H1 (cell line): Measurements from ENCODE around the gene NR5A1. TPM values are rescaled to one million over a fixed set of nuclear protein-coding genes. Genes with fewer than 3 reads are reported as not detected.

ENCODE experiments used
- CTCF ChIA-PET: fragments of 300-600 bp; sonication (Branson Sonifier 250); formaldehyde crosslinking; loops from one replicate; lab custom pipeline; 2021; ENCODE audit not compliant: partially characterized antibody; lab: Charles Lee
- POLR2A ChIA-PET: fragments of 300-600 bp; sonication (Branson Sonifier 250); formaldehyde crosslinking; loops from one replicate; lab custom pipeline; 2021; ENCODE audit warnings: inconsistent platforms; ENCODE audit not compliant: partially characterized antibody; lab: Charles Lee
- DNase-seq, 2 experiments: peaks; one replicate each; pipeline versions ENCODE4 v3.0.0 to v3.0.0-alpha.2; 2010 to 2022; ENCODE audit warnings: low spot score in 2 of 2, low read depth in 1 of 2, mixed read lengths in 1 of 2
- FAIRE-seq: peaks from 2 replicates; lab custom pipeline; 2011; peaks lifted over from hg19 to GRCh38; lab: Jason Lieb, UNC
- H2AFZ ChIP-seq: 2 replicates; pipeline ENCODE4 v1.8.1; 2012; ENCODE audit warnings: low read length, inconsistent platforms
- H2AK5ac ChIP-seq: 2 replicates; pipeline ENCODE4 v1.6.1; 2013; ENCODE audit warnings: low read depth, low read length
- H2BK120ac ChIP-seq: replicated peaks from 2 replicates; pipeline ENCODE3; 2013; ENCODE audit warnings: low read depth, low read length, inconsistent platforms
- H2BK12ac ChIP-seq: 2 replicates; pipeline ENCODE4 v1.6.1; 2013; ENCODE audit warnings: low read depth, low read length
- H2BK15ac ChIP-seq: 2 replicates; pipeline ENCODE4 v1.6.1; 2013; ENCODE audit warnings: low read length
- H2BK20ac ChIP-seq: 2 replicates; pipeline ENCODE4 v1.6.1; 2013; ENCODE audit warnings: low read length
- H2BK5ac ChIP-seq: 2 replicates; pipeline ENCODE4 v1.6.1; 2013; ENCODE audit warnings: low read depth, low read length
- H3K14ac ChIP-seq: 2 replicates; pipeline ENCODE4 v1.6.1; 2013; ENCODE audit warnings: inconsistent platforms; ENCODE audit not compliant: insufficient read length
- H3K18ac ChIP-seq: 2 replicates; pipeline ENCODE4 v1.6.1; 2013; ENCODE audit warnings: low read length; ENCODE audit errors: extremely low read depth
- H3K23ac ChIP-seq: 2 replicates; pipeline ENCODE4 v1.6.1; 2013; ENCODE audit warnings: inconsistent platforms; ENCODE audit not compliant: insufficient read length
- H3K23me2 ChIP-seq: 2 replicates; pipeline ENCODE4 v1.6.1; 2013; ENCODE audit warnings: low read depth, low read length
- H3K27ac ChIP-seq: 2 replicates; pipeline ENCODE4 v1.6.1; 2011; ENCODE audit warnings: low read depth, low read length, inconsistent platforms
- H3K27me3 ChIP-seq, 4 experiments: replicated peaks in 1 of 4; 1 replicate in 1 of 4; 2 replicates in 3 of 4; pipeline versions ENCODE4 v1.6.1 to v1.8.1; 2011 to 2013; ENCODE audit warnings: low read length in 3 of 4, mild to moderate bottlenecking in 3 of 4, inconsistent platforms in 2 of 4, mixed read lengths in 2 of 4, moderate library complexity in 1 of 4; ENCODE audit not compliant: control insufficient read depth in 3 of 4, insufficient read depth in 3 of 4; ENCODE audit errors: extremely low read depth in 1 of 4
- H3K36me3 ChIP-seq, 4 experiments: 2 replicates each; pipeline versions ENCODE4 v1.6.1 to v1.8.1; 2011 to 2013; ENCODE audit warnings: mild to moderate bottlenecking in 4 of 4, low read length in 3 of 4, moderate library complexity in 2 of 4, control low read depth in 1 of 4, inconsistent platforms in 1 of 4; ENCODE audit not compliant: insufficient read depth in 4 of 4, control insufficient read depth in 2 of 4
- H3K4ac ChIP-seq: replicated peaks from 2 replicates; pipeline ENCODE3; 2013; ENCODE audit warnings: low read length, low read depth, mixed read lengths, inconsistent platforms; ENCODE audit not compliant: insufficient read length
- H3K4me1 ChIP-seq, 4 experiments: replicated peaks in 1 of 4; 1 replicate in 1 of 4; 2 replicates in 3 of 4; pipeline versions ENCODE4 v1.6.1 to v1.8.1; 2011 to 2013; ENCODE audit warnings: low read length in 3 of 4, inconsistent platforms in 2 of 4, mixed read lengths in 1 of 4; ENCODE audit not compliant: insufficient read depth in 4 of 4, control insufficient read depth in 3 of 4
- H3K4me2 ChIP-seq, 2 experiments: 2 replicates each; pipeline versions ENCODE4 v1.6.1 to v1.8.1; 2011 to 2013; ENCODE audit warnings: low read depth in 2 of 2, low read length in 2 of 2, control low read depth in 1 of 2, inconsistent platforms in 1 of 2, mild to moderate bottlenecking in 1 of 2; ENCODE audit not compliant: insufficient read depth in 1 of 2
- H3K4me3 ChIP-seq, 4 experiments: fragments of 200-600, 300-600 bp in 1 of 4; sonication (generic), shearing (Covaris generic), sonication (Bioruptor Twin) in 1 of 4; 2 replicates each; pipeline versions ENCODE4 v1.5.1 to v1.8.1; 2011 to 2016; ENCODE audit warnings: low read length in 4 of 4, low read depth in 3 of 4, control low read depth in 2 of 4, inconsistent platforms in 2 of 4, mild to moderate bottlenecking in 2 of 4, mixed read lengths in 1 of 4, moderate library complexity in 1 of 4; ENCODE audit not compliant: insufficient read depth in 2 of 4; ENCODE audit errors: extremely low read depth in 1 of 4
- H3K56ac ChIP-seq: replicated peaks from 2 replicates; pipeline ENCODE3; 2013; ENCODE audit warnings: low read depth, mild to moderate bottlenecking, mixed read lengths, low read length, inconsistent platforms; ENCODE audit not compliant: insufficient read length
- H3K79me1 ChIP-seq: 2 replicates; pipeline ENCODE4 v1.6.1; 2013; ENCODE audit warnings: low read depth, low read length, control low read depth
- H3K79me2 ChIP-seq, 2 experiments: 2 replicates each; pipeline versions ENCODE4 v1.6.1 to v1.8.1; 2012 to 2013; ENCODE audit warnings: low read length in 2 of 2, mild to moderate bottlenecking in 2 of 2, inconsistent platforms in 1 of 2; ENCODE audit not compliant: insufficient read depth in 2 of 2, control insufficient read depth in 1 of 2
- H3K9ac ChIP-seq, 4 experiments: replicated peaks in 1 of 4; 1 replicate in 1 of 4; 2 replicates in 3 of 4; pipeline versions ENCODE4 v1.6.1 to v1.8.1; 2011 to 2013; ENCODE audit warnings: low read depth in 3 of 4, low read length in 3 of 4, control low read depth in 2 of 4, mild to moderate bottlenecking in 2 of 4, moderate library complexity in 2 of 4, inconsistent platforms in 1 of 4; ENCODE audit errors: extremely low read depth in 1 of 4
- H3K9me3 ChIP-seq, 2 experiments: 2 replicates each; pipeline versions ENCODE4 v1.6.1 to v1.8.1; 2012 to 2013; ENCODE audit warnings: mild to moderate bottlenecking in 2 of 2, moderate library complexity in 2 of 2, control low read depth in 1 of 2, inconsistent platforms in 1 of 2, low read depth in 1 of 2, low read length in 1 of 2, mixed read lengths in 1 of 2; ENCODE audit not compliant: insufficient read depth in 2 of 2
- H4K20me1 ChIP-seq, 2 experiments: replicated peaks in 1 of 2; 2 replicates each; pipeline versions ENCODE3 to v1.8.1; 2011 to 2013; ENCODE audit warnings: inconsistent platforms in 2 of 2, low read length in 2 of 2, mild to moderate bottlenecking in 1 of 2; ENCODE audit not compliant: insufficient read depth in 2 of 2, control insufficient read depth in 1 of 2
- H4K5ac ChIP-seq: 2 replicates; pipeline ENCODE4 v1.6.1; 2013; ENCODE audit warnings: low read length, low read depth, mixed read lengths, inconsistent platforms; ENCODE audit not compliant: insufficient read length
- H4K8ac ChIP-seq: 2 replicates; pipeline ENCODE4 v1.8.0; 2013; ENCODE audit warnings: mild to moderate bottlenecking, moderate library complexity, low read length, inconsistent platforms; ENCODE audit not compliant: insufficient read depth; ENCODE audit errors: extremely low read depth
- H4K91ac ChIP-seq: replicated peaks from 2 replicates; pipeline ENCODE3; 2013; ENCODE audit warnings: low read length, mixed read lengths, inconsistent platforms; ENCODE audit not compliant: insufficient read length
- GTF2F1 ChIP-seq: IDR thresholded peaks from 2 replicates; pipeline ENCODE4 v1.6.1; 2012; ENCODE audit warnings: low read depth, low read length, improper control_type of control experiment, borderline replicate concordance
- NRF1 ChIP-seq: IDR thresholded peaks from 2 replicates; pipeline ENCODE4 v1.6.1; 2011; ENCODE audit warnings: mild to moderate bottlenecking, low read depth, low read length, improper control_type of control experiment
- SAP30 ChIP-seq: fragments of 300-600 bp; sonication (generic); IDR thresholded peaks from 2 replicates; pipeline ENCODE4 v1.7.1; 2012; ENCODE audit warnings: low read length, moderate library complexity, mild to moderate bottlenecking, inconsistent platforms; ENCODE audit not compliant: insufficient read depth, insufficient replicate concordance
- SP2 ChIP-seq: IDR thresholded peaks from 2 replicates; pipeline ENCODE4 v1.6.1; 2012; ENCODE audit warnings: mild to moderate bottlenecking, low read length, inconsistent platforms
- TAF7 ChIP-seq: optimal IDR thresholded peaks from 2 replicates; pipeline ENCODE3; 2011; ENCODE audit warnings: low read depth, mild to moderate bottlenecking, inconsistent platforms, low read length, moderate library complexity, borderline replicate concordance
- TBP ChIP-seq: IDR thresholded peaks from 2 replicates; pipeline ENCODE4 v1.6.1; 2011; ENCODE audit warnings: low read depth, low read length, improper control_type of control experiment
- WGBS, 2 experiments: shearing (Covaris generic) in 1 of 2; methylation state at CpG; one replicate each; pipeline versions ENCODE4 v1.1.6 to v1.1.7; 2013 to 2015; ENCODE audit warnings: low lambda C conversion rate in 2 of 2, mixed read lengths in 2 of 2, inconsistent platforms in 1 of 2, low coverage in 1 of 2, missing lambda C conversion rate in 1 of 2; ENCODE audit not compliant: insufficient replicate concordance in 2 of 2, insufficient coverage in 1 of 2, insufficient read length in 1 of 2; ENCODE audit errors: extremely low coverage in 1 of 2, missing lambda C conversion rate in 1 of 2; 5-methylcytosine and 5-hydroxymethylcytosine counted together
- polyA plus RNA-seq, 7 experiments: library from polyadenylated mRNA; depleted of rRNA in 3 of 7; stranded (reverse) in 5 of 7; unstranded in 2 of 7; fragments of >200 nt in 5 of 7; fragments of 200-250 nt in 2 of 7; gene quantifications; 1 replicate in 5 of 7; 2 replicates in 1 of 7; 4 replicates in 1 of 7; pipeline versions ENCODE4 v1.2.1 to v1.2.3, GENCODE V29; 2011 to 2013; ENCODE audit warnings: missing spikeins in 2 of 7, mixed read lengths in 2 of 7
- total RNA-seq: library from RNA; stranded (reverse); fragmentation: NEBNext Ultra II Directional; extraction: Animal tissue kit (Norgen Biotek cat#: 25700); gene quantifications from 2 replicates; pipeline ENCODE4 v1.2.1, GENCODE V29; 2021

The NR5A1 gene
- total and polyA plus RNA-seq, 2 of the 8 experiments (the other 6 are each of a cell fraction or from before 2014, with no cell fraction given) = 0.29 to 0.58 TPM

GRCh38 chr9:124521142-124521541, 13.9 kb upstream of the NR5A1 start:
- 97% methylated on average over 3 of the region's 3 CpGs; no CpG with 5 or more reads in 1 of the 2 experiments for WGBS, 2 experiments
- ChIA-PET CTCF (interaction anchor here (0.9 to 19.2 kb wide), 3 partner anchors 15 to 107 kb away, joined by 3 to 234 read pairs (median 12); no protein-coding TSS in a partner anchor), POLR2A (interaction anchor here (0.9 kb wide), 1 partner anchor 15 kb away, joined by 4 read pairs; no protein-coding TSS in a partner anchor)

More at GRCh38 chr9:124521142-124521541, 13.9 kb upstream of the NR5A1 start:
- H3K4me1 ChIP-seq = no peaks in the 10 kb centered on the region
- H3K27me3 ChIP-seq = no peaks in the 10 kb centered on the region
- no peak overlapping the region for H2BK20ac ChIP-seq
- H3K36me3 ChIP-seq = peaks cover 0 to 32% (median 20%) of the 10 kb centered on the region in 4 experiments; a peak in 7 of 8 replicates
- H3K9me3 ChIP-seq = no peaks in the 10 kb centered on the region
- H2BK12ac ChIP-seq = no peak overlapping the region
- H3K4me2 ChIP-seq = no peak overlapping the region
- DNase-seq (no peak), FAIRE-seq (no peak)
- no peak overlapping the region for H3K4ac ChIP-seq
- no peak overlapping the region for H4K5ac ChIP-seq
- H4K8ac ChIP-seq = no peak overlapping the region
- no peak overlapping the region for H3K23ac ChIP-seq
- no peak overlapping the region for H3K27ac ChIP-seq
- no peak overlapping the region for H3K56ac ChIP-seq
- no peaks in the 10 kb centered on the region for H4K20me1 ChIP-seq
- H3K14ac ChIP-seq = no peak overlapping the region
- no peak overlapping the region for H2AFZ ChIP-seq
- H2BK5ac ChIP-seq = no peak overlapping the region
- H2BK15ac ChIP-seq = no peak overlapping the region
- no peak overlapping the region for H3K18ac ChIP-seq
- no peak overlapping the region for H2AK5ac ChIP-seq
- H3K79me1 ChIP-seq = no peaks in the 10 kb centered on the region
- no peak overlapping the region for H4K91ac ChIP-seq
- no peak overlapping the region for H3K9ac ChIP-seq
- no peak overlapping the region for H3K4me3 ChIP-seq
- H2BK120ac ChIP-seq = no peak overlapping the region
- H3K23me2 ChIP-seq = peaks cover 1% of the 10 kb centered on the region; the same call in 1 of the 2 replicates
- TF ChIP-seq SP2 (no peak), TBP (no peak), SAP30 (no peak), GTF2F1 (no peak), TAF7 (no peak), NRF1 (no peak)
- H3K79me2 ChIP-seq = no peaks in the 10 kb centered on the region
